HG02763 (cell line): Measurements from ENCODE around the gene NUDCD2.
"Not testable (repeated sequence)": the region's sequence is repeated elsewhere in the genome, so short reads cannot be mapped to it uniquely, and the experiment has no call there.

Experiments
- ATAC-seq: cut with Tn5 transposase; IDR thresholded peaks from one replicate; pipeline ENCODE4 v1.9.1; 2021; ENCODE audit warnings: mild to moderate bottlenecking, moderate library complexity; ENCODE audit not compliant: unreplicated experiment

Gene NUDCD2

DNA sequence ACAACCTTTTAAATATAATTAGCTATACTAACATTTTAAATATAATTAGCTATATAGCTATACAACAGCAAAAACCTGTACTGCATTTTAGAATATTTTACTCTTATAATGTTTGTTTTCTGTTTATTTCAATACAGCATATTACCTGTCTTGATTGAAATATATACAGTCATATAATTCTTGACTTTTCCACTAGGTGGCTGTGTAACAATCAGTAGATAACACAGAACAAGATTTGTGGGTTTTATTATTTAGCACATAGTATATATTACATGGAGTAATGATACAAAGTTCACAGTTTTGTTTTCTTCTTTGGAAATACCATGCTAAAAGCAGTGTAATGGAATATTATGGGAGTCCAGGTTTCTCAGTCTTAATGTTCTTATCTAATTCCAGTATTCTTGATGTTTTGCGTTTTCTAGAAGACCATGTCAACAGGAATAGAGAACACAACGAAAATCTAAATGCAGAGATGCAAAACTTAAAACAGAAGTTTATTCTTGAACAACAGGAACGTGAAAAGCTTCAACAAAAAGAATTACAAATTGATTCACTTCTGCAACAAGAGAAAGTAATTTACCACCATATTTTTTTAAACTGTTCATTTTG is 13.8 kb upstream of the NUDCD2 start:
- ATAC-seq, result peak; percentile 67

DNA sequence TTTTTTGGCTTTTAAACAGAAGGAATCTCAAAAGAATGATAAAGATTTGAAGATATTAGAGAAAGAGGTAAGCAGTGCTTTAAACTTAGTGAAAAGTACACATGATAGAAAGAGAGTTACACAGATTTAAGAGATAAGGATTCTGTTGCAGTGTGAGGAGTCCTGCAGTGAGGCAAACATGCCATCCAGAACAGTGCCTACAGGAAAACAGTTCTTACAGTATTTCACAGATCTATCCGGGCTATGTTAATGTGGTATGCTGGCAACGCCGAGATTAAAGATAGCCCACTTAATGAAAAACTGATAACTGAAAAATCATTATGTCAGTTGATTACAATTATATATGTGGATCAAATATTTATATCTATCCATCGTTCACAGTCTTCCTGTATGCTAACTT is 7.8 kb upstream of the NUDCD2 start:
- ATAC-seq, result no peak

DNA sequence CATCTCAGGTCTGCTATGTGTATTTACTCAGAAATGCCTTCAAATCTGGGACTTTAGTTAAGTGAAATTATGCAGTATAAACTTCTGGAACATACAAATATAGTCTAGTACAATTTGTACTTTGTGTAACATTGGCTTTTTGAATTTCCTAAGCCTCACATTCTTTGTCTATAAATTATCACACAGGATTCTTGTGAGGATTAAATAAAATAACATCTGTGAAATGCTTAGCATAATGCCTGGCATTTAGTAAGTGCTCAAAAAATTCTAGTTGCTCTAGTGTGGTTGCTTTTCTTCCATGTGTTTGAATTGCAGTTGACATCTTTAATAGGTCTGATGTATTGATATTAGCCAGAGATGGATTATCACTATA is 3.1 kb upstream of the NUDCD2 start:
- no peak for ATAC-seq

GRCh38 chr5:163460562-163461171 is 765 bp upstream of the NUDCD2 start, which contains the start of gene HMMR:
Gene HMMR (plus strand): TSS chr5:163460632. CDS start chr5:163460693, 61 bp downstream.
- no peak for ATAC-seq

DNA sequence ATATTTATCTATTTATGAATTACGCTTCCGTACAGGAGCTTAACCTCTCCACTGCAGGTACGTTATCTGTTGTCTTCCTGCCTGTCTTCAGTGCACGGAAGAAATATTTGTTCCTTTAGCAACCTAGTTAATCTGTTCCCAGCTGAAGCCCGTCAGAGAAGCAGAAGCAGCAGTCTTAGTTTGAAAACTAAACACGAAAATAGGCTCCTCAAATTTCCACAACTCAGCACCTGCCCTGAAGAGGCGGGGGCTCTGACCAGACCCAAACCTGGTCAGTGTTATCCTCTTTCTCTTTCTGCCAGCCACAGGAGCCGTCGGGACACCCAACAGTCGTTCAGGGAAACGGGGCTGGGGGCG is 462 bp downstream of the NUDCD2 start:
- peak; percentile 7 for ATAC-seq

DNA sequence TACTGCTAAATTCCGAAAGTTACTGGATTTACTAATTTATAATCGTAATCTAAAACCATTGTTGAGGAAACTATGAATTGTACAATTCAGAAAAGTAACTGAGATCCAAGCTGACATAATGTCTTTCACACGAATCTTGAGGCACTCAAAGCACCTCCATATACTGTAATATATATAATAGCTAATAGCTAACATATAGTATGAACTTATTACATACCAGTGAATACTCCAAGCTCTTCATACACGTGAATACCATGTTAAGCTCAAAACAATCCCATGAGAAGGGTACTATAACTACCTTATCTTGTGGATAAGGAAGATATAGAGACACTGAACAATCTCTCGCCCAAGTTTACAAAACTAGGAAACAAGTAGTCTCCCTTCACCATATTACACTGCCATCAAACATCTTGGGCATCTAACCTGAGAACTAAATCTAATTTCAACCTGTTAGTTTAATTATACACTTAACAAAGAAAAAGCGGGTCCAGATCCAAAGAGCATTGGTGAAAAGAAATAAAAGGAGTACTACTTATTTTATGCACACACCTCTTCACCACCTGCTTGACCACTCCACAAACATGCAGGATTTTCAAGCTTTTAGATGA is 1.0 kb downstream of the NUDCD2 start:
- no peak for ATAC-seq

DNA sequence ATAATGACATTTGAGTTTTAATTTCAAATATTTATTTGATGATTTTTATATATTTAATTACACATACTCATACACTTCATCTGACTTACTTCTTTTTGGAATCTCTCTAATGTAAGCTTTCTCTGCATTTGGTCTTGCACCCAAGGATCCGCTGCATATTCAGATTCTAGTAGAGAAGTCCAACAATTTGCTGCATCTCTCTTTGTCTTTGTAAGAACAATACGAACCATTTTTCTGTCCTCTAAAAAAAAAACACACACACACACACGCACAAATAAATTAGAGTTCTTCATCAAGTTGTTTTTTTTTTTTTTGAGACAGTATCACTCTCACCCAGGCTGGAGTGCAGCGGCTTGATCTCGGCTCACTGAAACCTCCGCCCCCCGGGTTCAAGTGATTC is 3.1 kb downstream of the NUDCD2 start:
- no peak for ATAC-seq

DNA sequence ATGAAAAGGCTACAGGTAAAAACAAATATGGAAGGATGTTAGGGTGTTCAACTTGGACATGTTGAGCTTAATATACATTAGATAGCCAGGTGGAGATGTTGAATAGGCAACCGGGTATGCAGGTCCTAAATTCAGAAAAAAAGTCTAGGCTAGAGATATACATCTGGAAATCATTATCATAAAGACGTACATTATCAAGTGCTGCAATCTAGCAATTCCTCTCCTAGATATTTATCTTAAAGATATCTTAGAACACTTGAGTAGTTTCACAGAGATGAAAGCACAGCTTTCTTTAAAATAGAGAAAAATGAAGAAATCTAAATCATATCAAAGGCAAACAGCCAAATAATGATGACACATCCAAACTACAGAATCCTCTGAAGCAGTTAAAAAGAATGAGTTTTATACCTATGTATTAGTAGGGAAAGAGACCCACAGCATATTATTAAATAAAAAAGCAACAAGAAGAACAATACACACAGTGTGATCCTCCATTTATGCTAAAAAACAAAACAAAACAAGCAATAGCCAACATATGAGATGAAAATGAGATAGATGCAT is 3.8 kb downstream of the NUDCD2 start:
- ATAC-seq, result no peak

DNA sequence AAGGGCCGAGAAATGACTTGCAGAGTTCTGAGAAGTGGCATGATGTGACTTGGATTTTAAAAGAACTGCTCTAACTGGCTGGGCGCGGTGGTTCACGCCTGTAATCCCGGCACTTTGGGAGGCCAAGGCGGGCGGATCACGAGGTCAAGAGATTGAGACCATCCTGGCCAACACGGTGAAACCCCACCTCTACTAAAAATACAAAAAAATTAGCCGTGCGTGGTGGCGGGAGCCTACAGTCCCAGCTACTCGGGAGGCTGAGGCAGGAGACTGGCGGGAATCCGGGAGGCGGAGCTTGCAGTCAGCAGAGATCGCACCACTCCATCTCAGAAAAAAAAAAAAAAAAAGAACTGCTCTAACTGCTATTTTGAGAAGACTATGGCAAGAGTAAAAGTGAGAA is 4.5 kb downstream of the NUDCD2 start:
- ATAC-seq, result not testable (repeated sequence)

- no peak for ATAC-seq
These were observed 6.2 kb downstream of the NUDCD2 start for GRCh38 chr5:163453705-163454104.

DNA sequence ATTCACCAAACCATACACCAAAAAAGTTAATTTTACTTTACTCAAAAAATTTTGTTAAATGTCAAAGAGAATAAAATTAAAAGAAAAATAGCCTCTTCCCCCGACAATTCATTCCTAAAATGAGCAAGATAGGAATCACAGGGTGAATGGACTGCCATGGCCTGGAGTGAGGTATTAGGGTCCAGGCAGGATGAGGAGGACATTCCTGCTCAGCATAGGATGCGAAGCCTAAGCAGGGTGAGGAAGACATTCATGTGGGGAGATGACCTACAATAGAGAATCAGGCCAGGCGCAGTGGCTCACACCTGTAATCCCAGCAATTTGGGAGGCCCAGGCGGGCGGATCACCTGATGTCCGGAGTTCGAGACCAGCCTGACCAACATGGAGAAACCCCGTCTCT is 8.4 kb downstream of the NUDCD2 start:
- no peak for ATAC-seq

DNA sequence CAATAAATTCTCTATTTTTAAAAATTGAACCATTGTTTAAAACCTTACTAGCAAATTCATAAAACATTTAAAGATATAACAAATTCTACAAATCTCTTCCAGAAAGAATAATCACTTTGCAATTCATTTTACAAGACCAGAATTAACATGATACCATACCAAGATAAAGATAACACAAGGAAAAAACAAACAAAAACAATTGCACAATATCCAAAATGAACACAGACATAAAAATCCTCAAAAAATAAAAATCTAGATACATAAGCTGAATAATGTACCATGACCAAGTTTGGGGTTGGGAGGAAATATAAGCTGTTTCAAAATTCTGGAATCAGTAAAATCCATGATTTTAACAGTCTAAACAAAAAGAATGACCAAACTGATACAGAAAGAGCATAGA is 11.4 kb downstream of the NUDCD2 start:
- ATAC-seq, result no peak

DNA sequence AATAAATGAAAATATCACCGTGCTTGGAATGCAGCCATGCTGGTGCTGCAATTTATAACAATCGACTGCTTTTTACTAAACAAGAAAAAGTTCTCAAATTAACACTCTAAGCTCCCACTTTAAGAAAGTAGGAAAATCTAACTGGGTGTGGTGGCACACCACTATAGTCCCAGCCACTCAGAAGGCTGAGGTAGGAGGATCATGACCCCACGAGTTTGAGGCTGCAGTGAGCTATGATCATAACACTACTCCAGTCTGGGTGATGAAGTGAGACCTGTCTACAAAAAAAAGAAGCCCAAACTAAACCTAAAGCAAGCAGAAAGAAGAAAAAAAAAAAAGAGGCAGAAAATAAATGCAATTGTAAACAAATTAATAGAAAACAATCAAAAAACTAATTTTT is 12.0 kb downstream of the NUDCD2 start:
- no peak for ATAC-seq

- ATAC-seq, result no peak
These were observed 12.7 kb downstream of the NUDCD2 start for GRCh38 chr5:163447191-163447590.

- no peak for ATAC-seq
These were observed 14.6 kb downstream of the NUDCD2 start for GRCh38 chr5:163445345-163445744.

GRCh38 chr5:163444526-163444925 is 15.4 kb downstream of the NUDCD2 start:
- no peak for ATAC-seq

DNA sequence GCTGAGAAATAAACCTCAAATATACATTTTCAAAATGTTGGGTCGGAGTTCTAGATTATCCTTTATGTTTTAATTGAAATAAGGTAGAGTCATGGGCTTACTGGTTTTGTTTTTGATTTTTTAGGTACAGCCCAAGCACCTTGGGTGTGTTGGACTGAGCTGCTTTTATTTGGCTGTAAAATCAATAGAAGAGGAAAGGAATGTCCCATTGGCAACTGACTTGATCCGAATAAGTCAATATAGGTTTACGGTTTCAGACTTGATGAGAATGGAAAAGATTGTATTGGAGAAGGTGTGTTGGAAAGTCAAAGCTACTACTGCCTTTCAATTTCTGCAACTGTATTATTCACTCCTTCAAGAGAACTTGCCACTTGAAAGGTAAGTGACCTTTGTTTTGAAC is 18.9 kb downstream of the NUDCD2 start:
- ATAC-seq, result no peak

DNA sequence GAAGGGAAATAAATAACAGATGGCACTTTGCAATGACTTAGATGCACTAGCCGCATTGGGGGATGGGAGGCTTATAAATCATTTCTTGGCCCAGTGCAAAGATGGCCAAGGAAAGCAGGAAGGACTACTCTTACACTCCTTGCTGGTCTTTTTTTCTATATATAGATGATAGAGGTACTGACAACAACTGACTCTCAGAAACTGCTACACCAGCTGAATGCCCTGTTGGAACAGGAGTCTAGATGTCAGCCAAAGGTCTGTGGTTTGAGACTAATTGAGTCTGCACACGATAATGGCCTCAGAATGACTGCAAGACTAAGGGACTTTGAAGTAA is 20.8 kb downstream of the NUDCD2 start:
- no peak for ATAC-seq

DNA sequence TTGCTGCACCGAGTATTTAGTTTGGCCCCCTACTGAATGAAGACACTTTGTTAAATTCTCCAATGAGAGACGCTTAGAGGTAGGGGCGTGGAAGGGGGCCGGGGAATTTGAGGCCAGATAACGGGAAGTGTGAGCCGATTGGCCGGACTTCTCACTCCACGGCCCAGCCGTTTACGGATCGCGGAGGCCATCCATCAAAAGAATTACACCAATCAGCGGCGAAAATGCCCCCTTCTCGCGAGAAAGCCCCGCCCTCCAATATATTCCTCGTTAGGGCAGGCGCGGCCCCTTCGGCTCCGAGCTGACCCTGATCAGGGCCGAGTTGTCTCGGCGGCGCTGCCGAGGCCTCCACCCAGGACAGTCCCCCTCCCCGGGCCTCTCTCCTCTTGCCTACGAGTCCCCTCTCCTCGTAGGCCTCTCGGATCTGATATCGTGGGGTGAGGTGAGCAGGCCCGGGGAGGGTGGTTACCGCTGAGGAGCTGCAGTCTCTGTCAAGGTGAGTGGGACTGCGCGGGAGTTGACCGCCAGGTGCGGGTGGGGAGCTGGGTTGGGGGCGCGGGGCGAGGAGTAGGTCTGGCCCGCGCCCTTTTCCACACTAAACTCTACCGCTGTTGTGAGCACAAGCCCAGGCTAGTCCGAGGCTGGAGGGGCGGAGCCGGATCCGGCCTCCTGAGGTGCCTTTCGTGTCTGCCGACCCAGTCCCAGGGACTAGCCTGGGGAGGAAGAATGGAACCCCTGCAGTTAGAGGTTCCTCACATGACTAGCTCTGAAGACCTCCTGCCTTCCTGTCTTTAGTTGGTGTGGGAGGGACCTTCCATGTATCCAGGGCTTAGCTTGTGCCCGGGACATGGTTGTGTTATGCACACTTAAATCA is 22.4 kb downstream of the NUDCD2 start, which contains the start of gene CCNG1:
Gene CCNG1, plus strand, starts transcription at position 287 of the 874 bp plus-strand sequence. CDS start 1,662 bp downstream, outside the sequence.
- ATAC-seq, result peak; percentile 98

DNA sequence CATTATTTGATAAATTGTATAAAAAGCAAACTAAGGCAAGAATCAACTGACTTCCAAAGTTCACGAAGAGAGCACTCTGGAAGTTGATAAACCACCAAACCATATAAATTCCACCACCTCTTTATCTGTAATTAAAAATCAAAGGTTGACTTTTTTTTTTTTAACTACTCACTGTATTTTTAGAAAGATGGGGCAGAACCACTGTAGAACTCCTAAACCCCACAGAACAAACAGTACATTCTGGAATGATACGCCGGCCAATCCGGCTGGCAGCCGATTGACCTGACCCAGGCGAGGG is 22.9 kb downstream of the NUDCD2 start:
- no peak for ATAC-seq

DNA sequence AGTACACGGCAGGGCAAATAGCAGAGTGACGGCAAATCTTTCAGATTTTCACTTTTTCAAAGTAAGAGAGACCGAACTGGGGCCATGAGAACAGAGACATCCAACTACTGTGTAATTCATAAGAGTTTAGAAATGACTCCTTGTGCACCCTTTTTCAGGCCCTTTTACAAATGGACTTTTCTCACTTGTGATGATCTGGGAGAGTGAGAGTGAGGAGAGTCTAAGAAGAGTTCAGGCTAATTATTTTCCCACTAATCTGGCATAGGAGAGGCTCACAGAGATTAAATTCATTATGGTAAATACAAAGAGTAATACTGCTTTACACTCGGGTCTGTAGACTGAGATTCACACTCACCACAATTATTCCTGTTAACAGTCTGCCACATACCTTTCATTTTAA is 23.4 kb downstream of the NUDCD2 start:
- no peak for ATAC-seq
